T-helper 17 cell (primary cell): Measurements from ENCODE around the gene AGRP. TPM values are rescaled to one million over a fixed set of nuclear protein-coding genes. Genes with fewer than 3 reads are reported as not detected.
A peak's percentile ranks its signal among the peaks of the same experiment; 100 is the strongest.

Experiments used
- ATAC-seq: fragments of 150-1000 bp; cut with Tn5 transposase; 2 replicates; pipeline ENCODE4 v1.10.0; 2021; ENCODE audit warnings: mild to moderate bottlenecking, moderate library complexity
- DNase-seq, 3 donors: peaks; one replicate each; pipeline versions ENCODE4 v3.0.0 to v3.0.0-alpha.2; 2020 to 2021
- H3K9me3 ChIP-seq: one replicate; pipeline ENCODE4 v1.7.0; 2013; ENCODE audit warnings: low read length, mild to moderate bottlenecking; ENCODE audit not compliant: control insufficient read depth, poor library complexity, severe bottlenecking
- H3K27ac Mint-ChIP-seq: one replicate; pipeline ENCODE4 v1.8.0; 2022; ENCODE audit warnings: mild to moderate bottlenecking, moderate library complexity, mixed read lengths
- H3K27me3 Mint-ChIP-seq: one replicate; pipeline ENCODE4 v1.8.0; 2022; ENCODE audit warnings: mixed read lengths
- H3K36me3 Mint-ChIP-seq: one replicate; pipeline ENCODE4 v1.8.0; 2022; ENCODE audit warnings: low read depth, mixed read lengths
- H3K4me1 Mint-ChIP-seq: one replicate; pipeline ENCODE4 v1.8.0; 2022; ENCODE audit warnings: mild to moderate bottlenecking, mixed read lengths
- H3K4me3 Mint-ChIP-seq: one replicate; pipeline ENCODE4 v1.8.0; 2022; ENCODE audit warnings: mild to moderate bottlenecking, moderate library complexity, mixed read lengths
- total RNA-seq, 4 donors: library from RNA in 2 of 4; stranded (reverse) in 2 of 4; gene quantifications; one replicate each; pipeline ENCODE4 v1.2.3 and lab custom pipeline; 2022 to 2026

Gene AGRP
- total RNA-seq (not detected), total RNA-seq (lab: John Stamatoyannopoulos, UW) (0 reads per million in 2 donors)

- Mint-ChIP-seq H3K4me1 (peaks cover 20% of the 10 kb centered on the region), H3K27me3 (no peaks in the 10 kb centered on the region), H3K27ac (peak within 1 kb of the TSS; percentile 99), H3K4me3 (peak within 1 kb of the TSS; percentile 100), H3K36me3 (peaks cover 3% of the 10 kb centered on the region)
- ATAC-seq (no peak), DNase-seq (no peak)
- H3K9me3 ChIP-seq, result no peaks in the 10 kb centered on the region
Observed at GRCh38 chr16:67483150-67483549, at the start of gene AGRP. TSS of gene AGRP (minus strand) at chr16:67483547. CDS start at chr16:67483398, 149 bp downstream.

GRCh38 chr16:67531247-67531646 is 47.9 kb upstream of the AGRP start:
- Mint-ChIP-seq H3K4me1 (peaks cover 35% of the 10 kb centered on the region), H3K27ac (peak overlapping the region; percentile 82), H3K4me3 (peak overlapping the region; percentile 21), H3K27me3 (peaks cover 15% of the 10 kb centered on the region), H3K36me3 (no peaks in the 10 kb centered on the region)
- ATAC-seq, result no peak
- DNase-seq, result no peak
- no peaks in the 10 kb centered on the region for H3K9me3 ChIP-seq

DNA sequence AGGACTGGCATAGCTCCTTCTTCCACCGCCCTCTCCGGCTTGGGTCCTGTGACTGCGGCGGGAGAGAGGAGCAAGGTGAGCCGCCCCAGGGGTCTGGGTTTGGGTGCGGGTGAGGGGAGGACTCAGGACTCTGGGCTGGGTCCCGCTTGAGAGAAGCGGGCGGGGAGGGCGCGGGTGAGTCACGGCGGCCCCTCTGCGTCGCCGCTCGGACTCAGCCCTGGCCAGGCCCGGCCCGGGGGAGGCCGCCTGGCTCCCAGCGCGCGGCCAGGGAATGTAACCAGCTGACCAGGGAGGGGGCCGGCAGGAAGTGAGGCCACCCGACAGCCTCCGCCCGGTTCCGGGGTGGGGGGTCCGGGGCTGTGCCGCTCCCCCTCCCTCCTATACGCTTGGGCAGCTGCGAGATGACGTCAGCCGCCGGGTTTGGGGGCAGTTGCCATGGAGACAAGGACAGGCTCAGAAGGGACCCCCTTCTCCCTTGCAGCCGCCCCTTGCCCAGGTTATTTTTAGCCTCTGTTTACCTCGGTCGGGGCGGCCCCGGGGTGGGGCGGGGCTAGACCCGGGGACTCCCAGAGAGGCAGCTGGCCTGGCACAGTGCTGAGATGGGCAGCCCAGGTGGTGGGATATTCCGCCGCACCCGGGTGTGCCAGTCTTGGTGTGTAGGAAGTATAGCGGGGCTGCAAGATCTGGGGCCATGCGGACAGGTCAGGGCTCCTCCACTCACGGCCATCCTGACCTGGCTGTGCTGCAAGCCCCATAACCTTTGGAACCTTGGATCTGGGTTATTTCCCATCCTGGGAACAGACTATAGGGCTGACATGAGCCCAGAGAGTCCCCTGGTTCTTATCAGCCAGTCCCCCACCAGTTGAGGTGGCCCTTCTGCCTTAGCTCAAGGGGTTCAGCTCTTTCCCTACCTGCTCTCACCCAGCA is 46.9 kb upstream of the AGRP start:
- peaks cover 15% of the 10 kb centered on the region for H3K27me3 Mint-ChIP-seq
- no peaks in the 10 kb centered on the region for H3K36me3 Mint-ChIP-seq
- peak overlapping the region; percentile 82 for H3K27ac Mint-ChIP-seq
- DNase-seq (peak in 2 of 3 donors; percentile 19 to 31), ATAC-seq (peak; percentile 71)
- H3K9me3 ChIP-seq, result no peaks in the 10 kb centered on the region
- peak overlapping the region; percentile 90 for H3K4me3 Mint-ChIP-seq
- peaks cover 27% of the 10 kb centered on the region for H3K4me1 Mint-ChIP-seq

GRCh38 chr16:67529582-67530012 is 46.2 kb upstream of the AGRP start:
- Mint-ChIP-seq H3K27me3 (peaks cover 15% of the 10 kb centered on the region), H3K27ac (peak overlapping the region; percentile 70), H3K36me3 (no peaks in the 10 kb centered on the region), H3K4me3 (peak overlapping the region; percentile 90), H3K4me1 (peaks cover 26% of the 10 kb centered on the region)
- no peak for ATAC-seq
- DNase-seq, result no peak
- H3K9me3 ChIP-seq, result no peaks in the 10 kb centered on the region

DNA sequence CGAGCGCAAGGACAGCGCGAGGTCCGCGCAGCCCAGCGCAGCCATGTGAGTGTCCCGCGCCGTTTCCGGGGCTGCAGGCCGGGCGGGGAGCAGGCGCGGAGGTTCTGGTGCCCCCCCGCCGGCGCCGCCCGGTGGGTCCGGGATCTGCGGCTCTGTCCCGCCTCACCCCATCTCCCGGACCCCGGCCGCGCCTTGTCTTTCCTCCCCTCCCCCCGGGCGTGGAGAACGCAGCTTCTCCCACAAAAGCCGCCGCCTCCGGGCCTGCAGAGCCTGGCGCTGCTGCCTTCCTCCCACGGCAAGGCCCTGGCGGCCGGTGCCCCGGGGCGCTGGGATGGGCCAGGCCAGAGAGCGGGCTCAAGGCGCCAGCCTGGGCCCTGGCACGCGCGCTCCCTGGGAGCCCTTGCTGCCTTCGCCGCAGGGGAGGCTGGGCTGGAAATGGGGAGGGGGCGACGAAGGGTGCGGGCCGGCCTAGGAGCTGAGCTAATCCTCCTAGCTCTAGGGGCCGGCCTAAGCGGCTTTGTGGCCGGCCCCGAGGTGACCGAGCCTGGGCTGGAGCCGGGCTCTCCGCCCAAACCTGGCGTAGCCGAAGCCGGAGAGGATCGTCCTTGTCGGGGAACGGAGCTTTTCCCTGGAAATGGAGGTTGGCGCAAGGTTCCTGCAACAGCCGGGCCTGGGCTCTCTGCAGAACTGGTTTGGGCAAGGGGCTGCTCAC is 45.7 kb upstream of the AGRP start:
- Mint-ChIP-seq H3K27ac (peak overlapping the region; percentile 70), H3K27me3 (peaks cover 15% of the 10 kb centered on the region), H3K4me1 (peaks cover 27% of the 10 kb centered on the region), H3K4me3 (peak overlapping the region; percentile 90), H3K36me3 (no peaks in the 10 kb centered on the region)
- H3K9me3 ChIP-seq, result no peaks in the 10 kb centered on the region
- DNase-seq (peak in 1 of 3 donors; percentile 32), ATAC-seq (peak; percentile 45)

DNA sequence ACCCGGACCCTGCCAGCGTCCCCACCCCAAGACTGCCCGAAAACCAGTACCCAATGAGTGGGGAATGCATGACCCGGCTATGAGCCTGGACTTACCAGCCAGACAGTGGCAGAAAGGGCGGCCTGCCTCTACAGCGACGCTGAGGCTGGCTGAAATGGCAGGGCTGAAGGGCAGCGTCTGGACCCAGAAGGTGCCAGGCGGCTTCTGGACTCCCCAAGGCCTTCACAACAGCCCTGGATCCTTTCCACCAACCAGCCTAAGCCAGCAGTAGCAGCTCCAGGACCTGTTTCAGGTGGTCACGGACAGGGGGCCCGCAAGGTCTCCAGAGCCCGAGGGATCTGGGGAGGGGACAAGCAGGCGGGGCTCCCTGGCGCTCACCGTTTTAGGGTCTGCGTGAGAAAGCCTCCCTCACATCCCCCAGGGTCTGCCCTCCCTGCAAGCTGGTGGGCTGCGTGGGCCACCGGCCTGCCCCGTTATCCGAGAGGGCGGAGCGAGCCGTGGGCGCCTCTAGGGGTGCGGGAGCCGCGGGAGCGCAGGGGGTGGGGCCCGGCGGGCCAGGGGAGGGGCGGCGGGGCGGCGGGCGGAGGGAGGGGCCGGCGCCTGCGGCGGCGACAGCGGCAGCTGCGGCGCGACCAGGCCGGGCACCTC is 45.0 kb upstream of the AGRP start, which contains the start of gene RIPOR1:
Gene RIPOR1 (plus strand): TSS at position 608 of the 648 bp plus-strand sequence. CDS start 9,618 bp downstream, outside the sequence.
- H3K9me3 ChIP-seq, result no peaks in the 10 kb centered on the region
- peak; percentile 70 for ATAC-seq
- H3K27me3 Mint-ChIP-seq, result peaks cover 15% of the 10 kb centered on the region
- peaks cover 27% of the 10 kb centered on the region for H3K4me1 Mint-ChIP-seq
- H3K36me3 Mint-ChIP-seq, result no peaks in the 10 kb centered on the region
- H3K27ac Mint-ChIP-seq, result peak within 1 kb of the TSS; percentile 70
- peak in 2 of 3 donors; percentile 58 to 62 for DNase-seq
- peak within 1 kb of the TSS; percentile 90 for H3K4me3 Mint-ChIP-seq

DNA sequence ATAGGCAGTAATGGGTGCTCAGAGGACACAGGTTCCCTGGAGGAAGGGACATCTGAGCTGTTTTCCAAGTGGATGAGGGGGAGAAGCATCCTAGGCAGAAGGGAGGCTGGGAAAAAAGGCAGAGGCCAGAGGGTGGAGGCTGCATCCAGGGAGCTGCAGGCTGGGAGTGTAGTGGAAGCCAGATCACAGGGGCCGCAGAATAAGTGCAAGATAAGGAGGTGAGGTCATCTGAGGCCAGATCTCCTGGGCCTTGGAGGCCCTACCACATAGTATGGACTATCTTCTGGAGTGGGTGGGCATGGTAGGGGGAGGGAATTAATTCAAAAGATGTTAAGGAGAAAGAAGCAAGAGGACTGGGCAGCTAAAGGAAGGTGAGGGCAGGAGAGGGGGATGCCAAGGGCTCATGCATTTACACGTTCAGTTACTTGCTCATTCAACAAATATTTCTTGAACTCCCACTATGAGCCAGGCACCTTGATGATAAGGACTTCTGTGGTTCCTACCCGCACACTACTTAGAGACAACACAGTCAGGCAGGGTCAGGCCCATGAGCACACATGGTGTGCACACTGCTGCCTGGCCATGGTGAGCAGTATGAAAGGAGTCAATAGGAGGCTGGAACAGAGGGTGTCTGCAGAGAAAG is 42.9 kb upstream of the AGRP start:
- Mint-ChIP-seq H3K4me1 (peaks cover 23% of the 10 kb centered on the region), H3K27ac (no peak overlapping the region), H3K4me3 (peak overlapping the region; percentile 49), H3K36me3 (no peaks in the 10 kb centered on the region), H3K27me3 (peaks cover 7% of the 10 kb centered on the region)
- no peaks in the 10 kb centered on the region for H3K9me3 ChIP-seq
- DNase-seq (no peak), ATAC-seq (no peak)

DNA sequence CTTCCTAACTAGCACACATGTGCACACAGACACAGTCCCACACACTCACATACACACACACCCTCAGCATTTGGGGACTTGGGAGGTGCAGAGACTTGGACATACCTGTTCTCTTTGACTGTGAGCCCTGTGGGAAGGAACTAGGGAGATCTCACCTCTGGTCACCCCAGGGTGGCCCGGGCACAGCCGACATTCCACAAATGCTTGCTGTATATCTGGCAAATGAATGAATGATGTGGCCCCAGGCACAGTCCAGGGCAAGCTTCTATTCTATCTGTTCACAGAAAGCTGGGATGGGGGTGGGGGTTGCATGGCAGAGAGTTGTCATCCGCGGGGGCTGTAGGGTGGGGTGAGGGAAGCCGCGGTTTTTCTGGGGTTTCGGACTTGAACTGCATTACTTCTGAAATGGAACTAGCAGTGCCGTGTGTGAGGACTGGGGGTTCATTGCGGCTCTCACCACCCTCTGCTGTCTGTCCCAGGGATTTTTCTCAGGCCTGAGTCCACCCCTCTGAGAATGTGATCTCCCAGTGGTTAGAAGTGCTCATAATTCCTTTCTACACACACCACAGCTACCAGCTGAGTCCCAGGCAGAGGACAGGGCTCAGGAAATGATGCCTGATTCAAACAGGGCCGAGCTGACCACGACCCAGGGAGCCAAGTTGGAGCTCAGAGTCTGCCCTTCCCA is 42.0 kb upstream of the AGRP start:
- H3K9me3 ChIP-seq, result no peaks in the 10 kb centered on the region
- DNase-seq (no peak), ATAC-seq (no peak)
- H3K27ac Mint-ChIP-seq, result no peak overlapping the region
- no peak overlapping the region for H3K4me3 Mint-ChIP-seq
- H3K4me1 Mint-ChIP-seq, result peaks cover 22% of the 10 kb centered on the region
- H3K27me3 Mint-ChIP-seq, result peaks cover 4% of the 10 kb centered on the region
- H3K36me3 Mint-ChIP-seq, result no peaks in the 10 kb centered on the region

DNA sequence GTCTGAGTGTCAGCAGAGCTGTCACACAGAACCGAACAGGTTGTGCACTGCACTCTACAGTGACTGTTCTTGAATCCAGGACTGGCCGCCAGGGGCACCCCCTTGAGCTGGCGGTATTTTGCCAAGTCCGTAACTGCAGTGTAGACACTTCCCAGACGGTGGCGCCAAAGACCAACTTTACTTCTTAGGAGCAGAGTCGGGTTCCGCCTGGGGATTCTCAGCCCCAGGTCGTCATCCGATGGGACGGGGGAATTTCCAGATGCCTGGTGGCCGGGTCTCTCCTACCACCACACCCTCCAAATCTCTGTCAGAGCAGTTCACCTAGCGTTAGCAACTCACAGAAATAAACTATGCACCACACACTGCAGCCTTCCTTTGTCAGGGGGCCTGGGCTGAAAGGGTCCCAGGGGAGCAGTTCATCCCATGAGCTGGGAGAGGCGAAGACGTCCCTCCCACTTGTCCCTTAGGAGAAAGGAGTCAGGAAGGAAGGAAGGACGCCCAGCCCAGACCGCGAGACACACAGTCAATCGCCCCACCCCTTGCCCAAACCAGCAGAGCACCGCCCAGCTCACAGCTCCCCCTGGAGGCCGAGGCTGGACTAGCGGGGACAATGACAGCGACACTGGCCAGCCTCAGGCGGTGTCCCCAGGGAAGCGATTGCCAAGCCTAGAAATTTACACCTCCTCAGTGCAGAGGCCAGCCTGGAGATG is 37.9 kb upstream of the AGRP start:
- ATAC-seq (peak; percentile 86), DNase-seq (peak; percentile 92 to 99 (median 96))
- no peaks in the 10 kb centered on the region for H3K27me3 Mint-ChIP-seq
- H3K4me1 Mint-ChIP-seq, result peaks cover 25% of the 10 kb centered on the region
- H3K27ac Mint-ChIP-seq, result peak overlapping the region; percentile 97
- peak overlapping the region; percentile 90 for H3K4me3 Mint-ChIP-seq
- H3K36me3 Mint-ChIP-seq, result no peaks in the 10 kb centered on the region
- no peaks in the 10 kb centered on the region for H3K9me3 ChIP-seq

DNA sequence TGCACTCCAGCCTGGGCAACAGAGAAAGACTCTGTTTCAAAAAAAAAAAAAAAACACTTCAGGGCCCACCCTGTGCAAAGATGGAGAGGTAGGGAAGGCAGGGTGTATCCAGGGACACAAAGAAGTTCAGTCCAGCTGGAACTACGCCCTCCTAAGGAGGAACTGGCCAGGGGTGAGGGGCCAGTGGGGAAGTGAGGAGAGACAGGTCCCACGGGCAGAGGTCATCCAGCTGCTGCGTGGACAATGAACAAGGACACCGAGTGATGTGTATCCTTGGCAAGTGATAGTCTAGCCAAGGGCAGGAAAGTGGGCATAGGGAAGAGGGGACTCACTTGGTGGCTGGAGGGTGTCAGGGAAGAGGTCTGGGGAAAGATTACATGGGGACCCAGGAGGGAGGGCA is 35.9 kb upstream of the AGRP start:
- DNase-seq (no peak), ATAC-seq (no peak)
- Mint-ChIP-seq H3K4me3 (peak overlapping the region; percentile 69), H3K36me3 (no peaks in the 10 kb centered on the region), H3K4me1 (peaks cover 22% of the 10 kb centered on the region), H3K27me3 (no peaks in the 10 kb centered on the region), H3K27ac (peak overlapping the region; percentile 97)
- no peaks in the 10 kb centered on the region for H3K9me3 ChIP-seq

GRCh38 chr16:67518676-67519075 is 35.3 kb upstream of the AGRP start:
- Mint-ChIP-seq H3K27me3 (no peaks in the 10 kb centered on the region), H3K36me3 (no peaks in the 10 kb centered on the region), H3K4me1 (peaks cover 20% of the 10 kb centered on the region), H3K4me3 (peak overlapping the region; percentile 53), H3K27ac (peak overlapping the region; percentile 97)
- H3K9me3 ChIP-seq, result no peaks in the 10 kb centered on the region
- ATAC-seq, result no peak
- DNase-seq, result no peak
